HG03520 (cell line): ENCODE results near the gene PPP1R3E.

Source experiments
- ATAC-seq: cut with Tn5 transposase; IDR thresholded peaks from one replicate; pipeline ENCODE4 v1.9.1; 2021; ENCODE audit warnings: mild to moderate bottlenecking, moderate library complexity; ENCODE audit not compliant: unreplicated experiment

PPP1R3E gene

GRCh38 chr14:23322568-23323517 is 20.2 kb upstream of the PPP1R3E start:
- ATAC-seq, result no peak

- ATAC-seq, result peak; percentile 3
Measured at GRCh38 chr14:23321572-23322547, 19.2 kb upstream of the PPP1R3E start.

GRCh38 chr14:23320584-23321571 is 18.2 kb upstream of the PPP1R3E start, which contains the start of gene PABPN1:
PABPN1 (plus strand) TSS chr14:23321457; CDS start chr14:23321470, 13 bp downstream.
- ATAC-seq, result peak; percentile 85

GRCh38 chr14:23319746-23320583 is 17.3 kb upstream of the PPP1R3E start:
- no peak for ATAC-seq

GRCh38 chr14:23316300-23316699 is 13.6 kb upstream of the PPP1R3E start:
- no peak for ATAC-seq

- ATAC-seq, result no peak
Measured at GRCh38 chr14:23310546-23310945, 7.9 kb upstream of the PPP1R3E start.

- no peak for ATAC-seq
Measured at GRCh38 chr14:23308721-23309445, 6.2 kb upstream of the PPP1R3E start.

- no peak for ATAC-seq
Measured at GRCh38 chr14:23307687-23308644, 5.3 kb upstream of the PPP1R3E start.

GRCh38 chr14:23307146-23307530 is 4.5 kb upstream of the PPP1R3E start:
- ATAC-seq, result no peak

GRCh38 chr14:23306412-23307145 is 3.9 kb upstream of the PPP1R3E start, which contains the start of gene BCL2L2:
BCL2L2 (plus strand) TSS chr14:23306833; CDS start chr14:23307768, 935 bp downstream.
- ATAC-seq, result no peak

- ATAC-seq, result peak; percentile 7
Measured at GRCh38 chr14:23301969-23302289, 730 bp downstream of the PPP1R3E start.

GRCh38 chr14:23301288-23301968 is 1.2 kb downstream of the PPP1R3E start:
- peak; percentile 71 for ATAC-seq

GRCh38 chr14:23300687-23301223 is 1.9 kb downstream of the PPP1R3E start:
- no peak for ATAC-seq

- no peak for ATAC-seq
Measured at GRCh38 chr14:23299986-23300686, 2.5 kb downstream of the PPP1R3E start.

GRCh38 chr14:23299211-23299957 is 3.3 kb downstream of the PPP1R3E start:
- ATAC-seq, result no peak
